HCT116 (cell line): ENCODE results near the gene ZNF496.

Experiments
- CTCF ChIP-seq, 3 experiments: fragments of 200-600 bp in 1 of 3; sonication (generic) in 1 of 3; IDR thresholded peaks in 2 of 3; conservative IDR thresholded peaks in 1 of 3; 2 replicates each; pipeline ENCODE4 v1.5.1; 2012 to 2017; ENCODE audit warnings: low read depth in 2 of 3, low read length in 2 of 3, antibody characterized with exemption in 1 of 3, borderline replicate concordance in 1 of 3, control low read depth in 1 of 3, mild to moderate bottlenecking in 1 of 3, mixed read lengths in 1 of 3, mixed run types in 1 of 3, moderate library complexity in 1 of 3; ENCODE audit not compliant: insufficient read depth in 1 of 3
- EGR1 ChIP-seq: IDR thresholded peaks from 2 replicates; pipeline ENCODE4 v1.6.1; 2012; ENCODE audit warnings: low read depth
- POLR2AphosphoS5 ChIP-seq: IDR thresholded peaks from 2 replicates; pipeline ENCODE4 v1.6.1; 2011; ENCODE audit warnings: mild to moderate bottlenecking, low read depth, low read length, moderate library complexity

GRCh38 chr1:247291161-247291560 lies 40.5 kb downstream of the ZNF496 start:
- TF ChIP-seq CTCF (IDR thresholded peaks at IDR 0.05 in 2 of 3, conservative IDR thresholded peaks at IDR 0.05 in 1 of 3; ENCODE audit: borderline replicate concordance in 1 of 3, insufficient read depth in 1 of 3, low read depth in 2 of 3, low read length in 2 of 3) (no peak), EGR1 (no peak), POLR2AphosphoS5 (no peak)
